GM18520 (cell line): Measurements from ENCODE around the gene IFFO2.
A peak's percentile ranks its signal among the peaks of the same experiment; 100 is the strongest.

ENCODE experiments used
- ATAC-seq: cut with Tn5 transposase; IDR thresholded peaks from one replicate; pipeline ENCODE4 v1.9.1; 2021; ENCODE audit not compliant: unreplicated experiment

IFFO2 gene

GRCh38 chr1:18921516-18922251 lies 34.8 kb downstream of the IFFO2 start:
- ATAC-seq, result no peak

DNA sequence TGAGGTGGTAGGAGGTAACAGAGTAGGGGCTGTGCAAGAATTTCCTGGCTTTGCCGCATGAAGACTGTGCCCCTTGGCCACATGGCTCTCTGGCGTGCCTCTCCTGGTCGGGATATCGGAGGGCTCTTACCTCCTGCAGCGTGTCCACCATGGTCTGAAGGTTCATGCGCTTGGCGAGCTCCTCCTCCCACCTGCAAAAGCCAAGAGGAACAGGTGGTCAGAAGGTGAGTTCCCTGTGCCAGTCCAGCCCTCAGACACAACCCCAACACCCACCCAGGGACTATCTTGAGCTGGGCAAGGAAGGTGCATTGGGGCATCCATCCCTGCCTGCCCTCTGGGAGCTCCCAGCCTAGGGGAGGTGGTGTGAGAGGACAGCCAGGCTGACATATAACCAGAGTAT lies 35.5 kb downstream of the IFFO2 start:
- ATAC-seq, result no peak

- ATAC-seq, result no peak
Measured at GRCh38 chr1:18919956-18920355, 36.5 kb downstream of the IFFO2 start.

- no peak for ATAC-seq
Measured at GRCh38 chr1:18919197-18919905, 37.1 kb downstream of the IFFO2 start.

DNA sequence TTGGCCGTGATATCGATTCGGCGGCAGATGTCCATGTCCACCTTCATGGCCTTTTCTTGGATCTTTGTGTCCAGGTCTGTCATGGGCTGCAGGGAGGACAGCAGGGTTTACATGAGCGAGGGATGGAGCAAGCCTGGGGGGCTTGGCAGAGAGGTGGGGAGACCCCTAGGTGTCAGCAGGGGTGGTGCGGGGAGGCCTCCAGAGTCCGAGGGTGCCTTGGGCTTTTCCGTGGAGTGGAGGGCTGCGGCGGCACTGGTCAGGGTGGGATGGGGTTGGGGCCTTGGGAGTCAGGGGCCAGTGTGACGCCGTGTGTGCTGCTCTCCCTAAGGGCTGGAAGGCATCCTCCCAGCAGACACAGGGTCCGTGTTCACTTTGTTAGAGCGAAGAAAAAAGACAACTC lies 38.1 kb downstream of the IFFO2 start:
- no peak for ATAC-seq

DNA sequence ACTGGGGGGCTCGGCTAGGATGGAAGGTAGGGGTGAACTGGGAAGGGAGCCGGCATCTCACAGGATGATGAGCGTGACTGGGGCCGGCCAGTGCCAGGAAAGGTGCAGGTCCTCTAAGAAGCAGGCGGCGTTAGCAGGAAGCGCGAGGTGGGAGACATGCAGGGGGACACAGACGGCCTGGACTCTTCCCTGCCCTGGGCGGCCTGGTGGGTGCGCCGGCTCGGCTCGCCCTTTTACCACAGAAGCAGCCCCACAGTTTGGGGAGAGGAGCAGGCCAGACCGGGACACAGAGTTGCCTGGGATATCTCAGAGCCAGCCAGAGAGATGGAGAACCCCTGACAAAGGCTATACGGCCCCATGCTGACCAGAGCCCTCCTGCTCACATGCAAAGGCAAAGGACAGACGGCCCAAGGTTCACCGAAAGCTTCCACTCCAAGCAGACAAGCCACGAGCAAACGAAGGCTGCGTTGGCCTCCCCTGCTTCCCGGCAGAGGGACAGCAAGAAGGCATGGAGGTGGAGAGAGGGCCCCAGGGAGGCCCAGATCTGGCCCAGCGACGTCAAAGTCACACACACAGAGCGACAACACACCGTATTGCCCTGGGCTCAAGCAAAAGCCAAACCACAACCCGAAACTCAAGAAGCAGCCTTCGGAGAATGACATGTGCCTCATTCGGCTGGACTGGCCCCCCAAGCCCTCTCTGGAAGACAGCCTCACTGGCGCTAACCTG lies 39.2 kb downstream of the IFFO2 start:
- no peak for ATAC-seq

GRCh38 chr1:18915341-18915740 lies 41.1 kb downstream of the IFFO2 start:
- no peak for ATAC-seq

DNA sequence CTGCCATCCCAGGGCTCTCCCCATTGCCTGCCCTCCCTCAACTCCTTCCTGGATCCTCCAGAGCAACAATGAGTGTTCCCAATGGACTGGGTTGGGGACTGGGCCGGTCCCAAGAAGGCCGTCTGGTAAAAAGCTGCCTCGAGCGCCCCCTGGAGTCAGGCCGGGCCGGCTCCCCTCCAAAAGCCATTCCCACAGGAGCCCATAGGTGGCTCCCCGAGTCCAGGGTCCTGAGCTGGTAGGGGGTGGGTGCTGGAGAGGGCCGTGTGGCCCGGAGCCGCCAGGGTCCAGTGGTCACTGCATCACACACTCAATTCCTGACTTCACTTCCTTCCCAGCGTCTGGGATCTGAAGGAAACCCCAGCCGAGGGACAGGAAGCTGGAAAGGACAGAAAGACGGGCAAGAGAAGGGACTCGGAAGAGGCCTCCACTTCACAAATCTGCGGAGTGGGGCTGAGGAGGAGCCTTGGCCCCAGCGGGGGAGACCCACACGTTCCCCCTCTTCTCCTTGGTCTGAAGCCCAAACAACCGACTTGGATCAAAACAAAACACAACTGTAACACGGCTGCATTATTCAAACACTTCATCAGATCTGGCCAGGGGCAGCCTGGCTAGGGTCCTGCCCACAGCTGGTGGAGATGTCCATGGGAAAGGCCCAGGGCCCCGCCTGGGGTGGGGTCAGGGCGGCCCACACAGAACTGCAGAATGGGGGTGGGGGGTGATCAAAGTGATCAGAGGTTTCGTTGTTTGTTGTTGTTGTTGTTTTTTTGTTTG lies 43.2 kb downstream of the IFFO2 start:
- no peak for ATAC-seq

DNA sequence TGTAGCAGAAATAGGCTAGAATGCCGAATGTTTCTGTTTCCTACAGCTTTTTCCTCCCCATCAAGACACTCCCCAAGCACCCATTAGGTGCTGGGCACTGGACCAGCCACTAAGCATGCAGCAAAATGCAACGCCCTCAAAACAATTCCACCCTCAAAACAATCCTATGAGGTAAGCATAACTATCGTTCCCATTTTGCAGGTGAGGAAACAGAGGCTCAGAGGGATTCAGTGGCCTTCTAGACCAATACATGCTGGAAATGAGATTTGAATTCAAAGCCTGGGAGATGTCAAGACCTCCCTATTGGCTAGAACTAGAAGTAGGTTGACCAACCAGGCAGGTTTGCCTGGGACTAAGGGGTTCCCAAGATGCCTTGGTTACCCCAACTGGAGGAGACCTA lies 43.9 kb downstream of the IFFO2 start:
- ATAC-seq, result no peak

- ATAC-seq, result no peak
Measured at GRCh38 chr1:18908911-18909771, 47.3 kb downstream of the IFFO2 start.

- no peak for ATAC-seq
Measured at GRCh38 chr1:18907917-18908845, 48.3 kb downstream of the IFFO2 start.

DNA sequence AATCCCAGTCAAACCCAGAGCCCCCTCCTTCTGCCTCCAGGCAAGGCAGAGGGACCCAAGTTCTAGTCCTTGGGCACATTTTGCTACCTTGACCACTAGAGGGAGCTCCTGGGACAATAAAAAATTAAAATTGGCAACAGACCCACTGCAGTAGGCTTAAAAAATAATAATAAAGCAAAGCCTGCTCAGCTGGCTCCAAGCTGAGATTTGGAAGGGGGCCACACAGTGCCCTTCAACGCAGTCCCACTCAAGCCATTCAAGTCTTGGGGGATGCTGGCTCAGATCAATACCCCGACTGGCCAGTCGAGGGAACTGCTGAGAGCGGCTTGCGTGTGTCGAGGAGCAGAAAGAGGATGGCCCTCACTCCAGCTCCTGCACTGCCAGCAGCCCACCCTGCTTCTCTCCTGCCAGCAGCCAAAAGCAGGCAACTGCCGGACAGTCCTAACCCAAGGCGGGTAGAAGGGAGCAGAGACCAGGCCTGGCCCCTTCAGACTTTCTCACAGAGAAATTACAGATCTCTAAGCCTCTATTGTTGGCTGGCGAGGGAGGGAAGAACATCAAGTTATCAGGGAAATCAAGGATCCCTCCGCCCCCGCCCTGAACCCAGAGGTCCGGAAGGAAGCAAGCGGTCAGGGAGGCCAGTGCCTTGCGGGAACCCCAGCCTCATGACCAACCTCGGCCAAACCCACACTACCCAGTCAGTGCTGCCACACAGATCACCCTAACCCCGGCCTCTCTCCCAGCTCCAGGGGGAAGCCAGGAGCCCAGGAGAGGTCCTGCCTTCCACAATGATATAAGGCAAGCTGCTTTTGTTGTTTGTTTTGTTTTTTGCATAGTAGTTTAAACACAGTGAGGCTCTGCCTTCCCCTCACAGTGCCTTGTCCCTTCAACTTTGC lies 49.2 kb downstream of the IFFO2 start:
- no peak for ATAC-seq

- ATAC-seq, result no peak
Measured at GRCh38 chr1:18903291-18903756, 53.2 kb downstream of the IFFO2 start.

DNA sequence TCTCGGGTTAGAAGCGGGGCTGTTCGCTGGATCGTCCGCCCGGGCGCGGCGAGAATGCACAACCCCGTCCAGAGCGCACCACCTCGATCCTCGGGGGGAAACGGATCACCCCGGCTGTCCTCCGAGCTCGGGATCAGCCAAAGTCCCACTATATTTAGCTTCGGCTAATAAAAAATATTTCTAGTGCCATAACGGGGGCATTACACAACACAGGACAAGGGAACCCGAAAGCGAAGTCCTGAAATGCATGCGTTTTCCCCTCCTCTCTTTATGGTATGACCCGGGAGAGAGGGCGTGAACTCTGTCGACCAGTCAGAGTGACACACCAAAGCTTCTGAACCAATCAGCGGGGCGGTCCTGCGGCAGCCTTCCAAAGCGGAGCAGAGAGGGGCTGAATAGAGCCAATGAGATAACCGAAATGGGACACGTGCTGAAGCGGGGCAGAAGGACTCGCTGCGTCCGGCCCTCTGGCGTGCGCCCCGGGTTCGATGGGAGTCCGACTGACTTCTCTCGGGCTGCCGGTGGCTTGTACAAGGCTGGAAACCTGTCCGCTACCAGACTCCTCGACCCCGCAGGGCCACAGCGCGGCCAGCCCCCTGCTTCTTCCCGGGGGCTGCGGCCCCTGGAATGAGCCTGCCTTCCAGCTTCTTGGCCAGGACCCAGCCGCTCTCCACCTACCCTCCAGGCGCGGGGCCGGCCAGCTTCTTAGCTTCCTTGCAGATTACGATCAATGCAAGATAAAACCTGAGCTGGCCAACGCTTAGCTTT lies 53.8 kb downstream of the IFFO2 start, which contains the start of gene ALDH4A1:
Gene ALDH4A1, minus strand, starts transcription at position 33 of the 768 bp plus-strand sequence. Its CDS starts 32 bp downstream, at position 1.
- ATAC-seq, result peak; percentile 95

GRCh38 chr1:18901952-18902522 lies 54.4 kb downstream of the IFFO2 start:
- ATAC-seq, result no peak

DNA sequence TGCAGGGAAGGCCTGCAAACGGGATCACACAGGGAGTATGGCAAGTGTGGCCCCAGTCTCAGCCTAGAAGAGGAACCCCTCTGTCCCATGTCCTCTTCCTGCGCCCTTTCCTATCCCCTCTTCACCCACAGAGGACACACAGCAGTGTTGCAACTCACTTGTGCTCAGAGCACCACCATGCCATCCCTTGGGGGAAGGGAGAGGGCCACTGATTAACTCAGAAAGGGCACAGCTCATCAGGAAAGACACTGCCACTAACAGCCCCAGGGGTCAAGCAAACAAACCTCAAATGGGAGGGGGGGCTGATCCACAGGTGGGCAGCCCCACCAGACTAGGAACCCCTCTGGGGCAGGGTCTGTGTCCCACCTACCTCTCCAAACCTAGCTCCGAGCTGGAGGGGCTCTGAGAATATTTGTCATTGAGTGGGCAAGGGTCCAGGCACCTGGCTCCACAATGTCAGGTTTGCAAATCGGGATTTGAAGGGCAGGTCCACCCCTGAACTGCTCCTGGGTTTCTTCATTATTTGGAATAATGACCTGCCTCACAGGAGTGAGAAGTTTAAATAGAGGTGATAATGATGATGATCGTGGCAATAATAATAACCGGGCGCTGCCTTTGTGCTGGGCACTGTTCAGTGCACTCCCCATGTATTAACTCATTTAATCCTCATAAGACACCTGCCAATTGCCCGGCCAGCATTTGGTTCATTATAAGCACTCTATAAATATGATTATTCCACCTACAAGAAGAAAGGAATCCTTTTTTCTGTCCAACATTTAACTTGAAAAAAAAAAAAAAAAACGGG lies 55.1 kb downstream of the IFFO2 start:
- ATAC-seq, result no peak
